Heart right ventricle (tissue), 16 donors: ENCODE results near the gene ARGLU1. TPM values are rescaled to one million over a fixed set of nuclear protein-coding genes. Genes with fewer than 3 reads are reported as not detected.
A peak's percentile ranks its signal among the peaks of the same experiment; 100 is the strongest.

Experiments used
- ATAC-seq, 8 donors: fragments of 200-7000 bp; cut with Tn5 transposase; one replicate each; pipeline ENCODE4 v1.9.1; 2020; ENCODE audit warnings: mild to moderate bottlenecking in 8 of 8, moderate library complexity in 8 of 8, moderate number of reproducible peaks in 1 of 8
- DNase-seq, 2 donors: peaks; one replicate each; pipeline ENCODE4 v3.0.0-alpha.2; 2020
- H3K27ac ChIP-seq, 10 donors: fragments of 200-600 bp; sonication (generic) in 2 of 10; one replicate each; pipeline versions ENCODE4 v1.5.0 to v1.8.0; 2020 to 2022; ENCODE audit warnings: mild to moderate bottlenecking in 3 of 10
- H3K27me3 ChIP-seq, 7 donors: fragments of 200-600 bp; one replicate each; pipeline ENCODE4 v1.8.0; 2021 to 2022; ENCODE audit warnings: mild to moderate bottlenecking in 2 of 7
- H3K36me3 ChIP-seq, 9 donors: fragments of 200-600 bp; sonication (generic) in 1 of 9; one replicate each; pipeline versions ENCODE4 v1.5.0 to v1.8.0; 2020 to 2022; ENCODE audit warnings: mild to moderate bottlenecking in 2 of 9
- H3K4me1 ChIP-seq, 9 donors: fragments of 200-600 bp; sonication (generic) in 1 of 9; one replicate each; pipeline versions ENCODE4 v1.5.0 to v1.8.0; 2020 to 2022; ENCODE audit warnings: mild to moderate bottlenecking in 4 of 9
- H3K4me3 ChIP-seq, 10 donors: fragments of 200-600 bp; sonication (generic) in 2 of 10; one replicate each; pipeline versions ENCODE4 v1.5.0 to v1.8.0; 2020 to 2022; ENCODE audit warnings: mild to moderate bottlenecking in 7 of 10, moderate library complexity in 2 of 10
- H3K9me3 ChIP-seq, 11 donors: fragments of 200-600 bp in 10 of 11; sonication (generic) in 2 of 11; one replicate each; pipeline versions ENCODE4 v1.5.0 to v1.8.0; 2013 to 2022; ENCODE audit warnings: mild to moderate bottlenecking in 2 of 11, control low read depth in 1 of 11, moderate library complexity in 1 of 11
- CTCF ChIP-seq, 9 donors: fragments of 200-600 bp; sonication (generic) in 2 of 9; IDR thresholded peaks; one replicate each; pipeline versions ENCODE4 v1.5.0 to v1.8.0; 2021 to 2022; ENCODE audit warnings: antibody characterized with exemption in 9 of 9, mild to moderate bottlenecking in 5 of 9, moderate library complexity in 1 of 9
- WGBS, 2 donors: extraction: QIAGEN DNeasy Blood & Tissue Kit; methylation state at CpG; one replicate each; pipeline ENCODE4 v1.1.7; 2013; ENCODE audit warnings: inconsistent platforms in 1 of 2; 5-methylcytosine and 5-hydroxymethylcytosine counted together
- intact Hi-C, 10 donors: fragments of 100-400 bp; cut with DNase I; formaldehyde crosslinking; loops; one replicate each; pipeline versions ENCODE4 v1.11.1 to v1.14.2; 2022
- polyA plus RNA-seq, 2 donors: library from polyadenylated mRNA; stranded (reverse); fragments of 200-250 nt; gene quantifications; one replicate each; pipeline ENCODE4 v1.2.3, GENCODE V29; 2013
- total RNA-seq, 10 donors: library from RNA; stranded (reverse); fragmentation: NEBNext Ultra II Directional in 3 of 10; extraction: Animal tissue kit (Norgen Biotek cat#: 25700) in 3 of 10; gene quantifications; one replicate each; pipeline versions ENCODE4 v1.2.1 to v1.2.4, GENCODE V29; 2021 to 2023
- donor health status: Arrhythmogenic right ventricular cardiomyopathy.
- donor health status: ischemic (EF 13 %, LVEDD 7.1; RV severe dilation, severe dysfunction).
- donor health status: healthy with polysubstance abuse.
- donor health status: DM: no; HTN: yes; CAD: no.
- donor health status: DM: no; HTN: no; CAD: no.
- donor health status: ischemic (EF 25% LVEDD 6.9; RV normal size, moderate dysfunction).
- donor health status: ischemic (EF 25% LVEDD 5.7; RV mildly dilated, moderate dysfunction).
- donor health status: healthy.
- donor health status: DM: yes; HTN: yes; CAD: no.
- donor health status: Ischemic cardiomyopathy.
- donor health status: ischemic (EF 35%, LVEDD 5.7; RV mildly dilated, moderate dysfunction).
- donor health status: nonischemic (EF 11% LVEDD 7.7; RV severe dilation, severe dysfunction).
- donor health status: DM: yes; HTN: yes; CAD: no.
- donor health status: PGD.
- donor health status: ischemic (EF 29% LVEDD 5.4; RV normal size, mild dysfunction).
- donor health status: nonischemic (EF 23%, LVEDD 6.1; RV moderate dilation, normal function).

The ARGLU1 gene
- total and polyA plus RNA-seq, 12 donors: 19.1 to 148 (median 29.6) TPM

- Histone ChIP-seq H3K4me1 (peaks cover 0 to 79% (median 33%) of the 10 kb centered on the region in 9 donors), H3K4me3 (peak overlapping the region in 2 of 10 donors; percentile 15 to 17), H3K36me3 (no peaks in the 10 kb centered on the region), H3K9me3 (no peaks in the 10 kb centered on the region), H3K27ac (no peak overlapping the region), H3K27me3 (peaks cover 0 to 20% (median 0%) of the 10 kb centered on the region in 7 donors)
- TF ChIP-seq CTCF (IDR thresholded peaks at IDR 0.05): no peak
- WGBS, 2 donors: 88 to 89% methylated on average over 8 of the region's 8 CpGs
- DNase-seq (no peak), ATAC-seq (no peak)
- intact Hi-C loops: loop anchor here in 1 of 10 donors (10.0 kb wide), 1 partner anchor 442 kb away; no protein-coding TSS in a partner anchor
Measured at GRCh38 chr13:106526738-106527444, 41.0 kb downstream of the ARGLU1 start.

- H3K27ac ChIP-seq: no peak overlapping the region
- H3K9me3 ChIP-seq: no peaks in the 10 kb centered on the region
- no peaks in the 10 kb centered on the region for H3K36me3 ChIP-seq
- 85 to 90% methylated on average over 3 of the region's 3 CpGs for WGBS, 2 donors
- ATAC-seq (no peak), DNase-seq (no peak)
- peaks cover 0 to 10% (median 0%) of the 10 kb centered on the region in 7 donors for H3K27me3 ChIP-seq
- peak overlapping the region in 2 of 10 donors; percentile 7 to 17 for H3K4me3 ChIP-seq
- intact Hi-C loops: loop anchor here in 1 of 10 donors (10.0 kb wide), 1 partner anchor 441 kb away; no protein-coding TSS in a partner anchor
- H3K4me1 ChIP-seq: peaks cover 0 to 90% (median 34%) of the 10 kb centered on the region in 9 donors
- TF ChIP-seq CTCF (IDR thresholded peaks at IDR 0.05): no peak
Measured at GRCh38 chr13:106525865-106526264, 42.1 kb downstream of the ARGLU1 start.

- Histone ChIP-seq H3K4me1 (peaks cover 0 to 94% (median 39%) of the 10 kb centered on the region in 9 donors), H3K27me3 (no peaks in the 10 kb centered on the region), H3K36me3 (no peaks in the 10 kb centered on the region), H3K9me3 (no peaks in the 10 kb centered on the region), H3K27ac (no peak overlapping the region), H3K4me3 (peak overlapping the region in 1 of 10 donors; percentile 6)
- ATAC-seq: no peak
- DNase-seq: no peak
- intact Hi-C loops: loop anchor here in 3 of 10 donors (5.0 to 10.0 kb wide), 3 partner anchors 439 to 447 kb away; no protein-coding TSS in a partner anchor
- WGBS, 2 donors: 67 to 80% methylated on average over 2 of the region's 2 CpGs
- TF ChIP-seq CTCF (IDR thresholded peaks at IDR 0.05): no peak
Measured at GRCh38 chr13:106524108-106524507, 43.8 kb downstream of the ARGLU1 start.

- H3K27ac ChIP-seq: peak overlapping the region in 1 of 10 donors; percentile 33
- 36 to 38% methylated on average over 3 of the region's 3 CpGs for WGBS, 2 donors
- H3K36me3 ChIP-seq: no peaks in the 10 kb centered on the region
- TF ChIP-seq CTCF (IDR thresholded peaks at IDR 0.05): no peak
- intact Hi-C loops: loop anchor here in 3 of 10 donors (5.0 to 10.0 kb wide), 3 partner anchors 439 to 446 kb away; no protein-coding TSS in a partner anchor
- H3K4me1 ChIP-seq: peaks cover 0 to 95% (median 39%) of the 10 kb centered on the region in 9 donors
- DNase-seq: no peak
- ATAC-seq: peak in 2 of 8 donors; percentile 21 to 26
- no peaks in the 10 kb centered on the region for H3K27me3 ChIP-seq
- H3K9me3 ChIP-seq: no peaks in the 10 kb centered on the region
- H3K4me3 ChIP-seq: peak overlapping the region in 3 of 10 donors; percentile 8 to 18 (median 8)
Measured at GRCh38 chr13:106523576-106523975, 44.4 kb downstream of the ARGLU1 start.
